Cortex of kidney (tissue), 1 donor: ENCODE results near the gene GRIN1.
"Not testable (repeated sequence)": the region's sequence is repeated elsewhere in the genome, so short reads cannot be mapped to it uniquely, and the experiment has no call there.

ENCODE experiments used
- DNase-seq: peaks from one replicate; lab custom pipeline; 2025; lab: John Stamatoyannopoulos, UW

The GRIN1 gene

GRCh38 chr9:137128862-137129455, 10.0 kb upstream of the GRIN1 start:
- DNase-seq, result no peak

GRCh38 chr9:137129456-137130175, 9.3 kb upstream of the GRIN1 start:
- peak; percentile 43 for DNase-seq

GRCh38 chr9:137130176-137130755, 8.7 kb upstream of the GRIN1 start:
- DNase-seq, result no peak

DNA sequence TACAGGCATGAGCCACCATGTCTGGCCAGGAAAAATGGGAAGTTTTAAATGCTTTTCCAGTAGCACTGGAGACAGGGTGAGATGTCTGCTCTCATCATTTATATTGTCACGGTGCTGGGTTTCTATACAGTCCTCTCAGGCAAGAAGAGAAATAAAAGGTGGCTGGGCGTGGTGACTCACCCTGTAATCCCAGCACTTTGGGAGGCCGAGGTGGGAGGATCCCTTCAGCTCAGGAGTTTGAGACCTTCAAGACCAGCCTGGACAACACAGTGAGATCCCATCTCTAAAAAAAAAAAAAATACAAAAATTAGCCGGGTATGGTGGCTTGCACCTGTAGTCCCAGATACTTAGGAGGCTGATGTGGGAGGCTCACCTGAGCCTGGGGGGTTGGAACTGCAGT, 4.8 kb upstream of the GRIN1 start:
- no peak for DNase-seq

DNA sequence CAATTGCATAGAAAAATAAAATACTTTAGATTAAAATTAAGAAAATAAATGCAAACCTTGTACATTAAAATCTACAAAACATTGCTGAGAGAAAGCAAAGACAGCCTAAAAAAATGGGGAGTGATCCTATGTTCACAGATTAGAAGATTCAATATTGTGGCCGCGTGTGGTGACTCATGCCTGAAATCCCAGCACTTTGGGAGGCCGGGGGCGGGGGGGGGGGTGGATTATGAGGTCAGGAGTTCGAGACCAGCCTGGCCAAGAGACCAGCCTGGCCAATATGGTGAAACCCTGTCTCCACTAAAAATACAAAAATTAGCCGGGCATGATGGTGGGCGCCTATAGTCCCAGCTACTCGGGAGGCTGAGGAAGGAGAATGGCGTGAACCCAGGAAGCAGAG, 3.8 kb upstream of the GRIN1 start:
- not testable (repeated sequence) for DNase-seq

DNA sequence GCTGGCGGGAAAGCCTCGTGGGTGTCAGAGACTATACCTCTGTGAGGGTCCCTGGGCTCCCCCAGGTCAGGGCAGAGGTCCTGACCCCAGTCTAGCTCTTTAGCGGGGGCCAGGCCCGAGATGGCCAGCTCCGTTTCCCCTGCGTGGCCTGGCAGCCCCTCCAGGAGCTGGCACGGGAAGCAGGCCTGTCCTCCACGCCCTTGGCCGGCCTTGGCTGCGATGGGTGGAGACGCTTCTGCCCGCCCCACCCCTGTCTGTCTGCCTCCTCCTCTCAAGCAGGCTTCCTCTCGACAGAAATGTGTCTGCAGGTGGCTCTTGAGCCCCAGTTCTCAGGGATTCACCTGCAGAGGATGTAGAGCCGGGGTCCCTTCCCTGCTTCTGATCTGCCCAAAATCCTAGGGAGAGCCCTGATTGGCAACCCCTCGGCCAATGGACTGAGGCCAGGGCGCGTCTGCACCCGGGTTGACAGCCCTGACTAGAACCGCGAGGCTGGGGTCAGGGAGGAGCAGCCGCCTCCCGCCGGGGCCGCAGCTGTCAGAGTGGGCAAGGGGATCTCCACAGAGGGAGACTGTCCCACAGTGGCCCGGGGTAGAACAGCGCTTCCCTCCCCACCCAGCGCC, 2.6 kb upstream of the GRIN1 start:
- no peak for DNase-seq

- no peak for DNase-seq
Observed at GRCh38 chr9:137136881-137137607, 1.9 kb upstream of the GRIN1 start.

DNA sequence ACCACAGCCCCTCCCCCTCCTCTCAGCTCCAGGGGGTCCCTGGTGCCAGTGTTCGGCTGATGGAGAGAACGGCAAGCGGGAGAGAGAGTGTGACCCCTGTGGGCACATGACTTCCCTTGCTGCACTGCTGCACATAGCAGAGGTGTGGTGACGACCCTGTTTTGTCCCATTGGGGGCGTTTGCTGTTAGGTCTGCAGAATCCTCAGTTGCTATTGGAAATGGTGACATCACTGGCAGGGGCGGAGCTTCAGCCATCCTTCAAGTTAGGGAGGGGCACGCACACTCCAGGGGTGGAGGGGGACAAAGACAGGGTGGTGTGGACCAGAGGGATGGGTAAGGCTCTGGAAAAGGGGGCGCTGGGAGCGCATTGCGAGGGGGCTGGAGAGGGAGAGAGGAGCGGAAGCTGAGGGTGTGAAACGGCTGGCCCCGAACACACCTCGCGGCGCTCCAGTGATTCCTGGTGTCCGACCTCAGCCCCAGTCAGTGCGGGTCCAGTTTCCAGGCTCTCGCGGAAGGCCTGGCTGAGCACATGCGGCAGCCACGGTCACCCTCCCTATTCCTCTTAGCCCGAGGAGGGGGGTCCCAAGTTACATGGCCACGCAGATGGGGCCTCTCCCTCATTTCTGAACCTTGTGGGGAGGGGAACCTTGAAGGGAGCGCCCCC, 764 bp upstream of the GRIN1 start:
- no peak for DNase-seq

DNA sequence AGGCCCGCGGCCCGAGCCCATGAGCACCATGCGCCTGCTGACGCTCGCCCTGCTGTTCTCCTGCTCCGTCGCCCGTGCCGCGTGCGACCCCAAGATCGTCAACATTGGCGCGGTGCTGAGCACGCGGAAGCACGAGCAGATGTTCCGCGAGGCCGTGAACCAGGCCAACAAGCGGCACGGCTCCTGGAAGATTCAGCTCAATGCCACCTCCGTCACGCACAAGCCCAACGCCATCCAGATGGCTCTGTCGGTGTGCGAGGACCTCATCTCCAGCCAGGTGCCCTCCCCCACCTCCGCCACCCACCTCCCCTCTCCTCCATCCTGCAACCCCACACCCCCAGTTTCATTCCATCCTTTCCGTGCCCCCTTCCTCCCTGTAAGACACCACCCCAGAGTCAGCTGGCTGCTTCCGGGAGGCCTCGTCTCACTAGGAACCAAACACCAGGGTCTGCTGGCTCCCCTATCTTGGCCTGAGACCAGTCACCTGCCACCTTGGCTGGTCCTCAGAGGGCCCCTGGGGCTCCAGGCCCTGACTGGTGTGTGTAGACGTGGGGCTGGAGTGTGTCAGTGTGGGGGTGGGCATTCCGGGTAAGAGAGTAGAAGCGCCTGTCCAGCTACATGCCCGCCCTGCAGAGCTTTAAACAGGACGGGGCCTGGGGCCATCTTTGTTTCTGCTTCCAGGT, 655 bp downstream of the GRIN1 start:
- DNase-seq, result no peak

DNA sequence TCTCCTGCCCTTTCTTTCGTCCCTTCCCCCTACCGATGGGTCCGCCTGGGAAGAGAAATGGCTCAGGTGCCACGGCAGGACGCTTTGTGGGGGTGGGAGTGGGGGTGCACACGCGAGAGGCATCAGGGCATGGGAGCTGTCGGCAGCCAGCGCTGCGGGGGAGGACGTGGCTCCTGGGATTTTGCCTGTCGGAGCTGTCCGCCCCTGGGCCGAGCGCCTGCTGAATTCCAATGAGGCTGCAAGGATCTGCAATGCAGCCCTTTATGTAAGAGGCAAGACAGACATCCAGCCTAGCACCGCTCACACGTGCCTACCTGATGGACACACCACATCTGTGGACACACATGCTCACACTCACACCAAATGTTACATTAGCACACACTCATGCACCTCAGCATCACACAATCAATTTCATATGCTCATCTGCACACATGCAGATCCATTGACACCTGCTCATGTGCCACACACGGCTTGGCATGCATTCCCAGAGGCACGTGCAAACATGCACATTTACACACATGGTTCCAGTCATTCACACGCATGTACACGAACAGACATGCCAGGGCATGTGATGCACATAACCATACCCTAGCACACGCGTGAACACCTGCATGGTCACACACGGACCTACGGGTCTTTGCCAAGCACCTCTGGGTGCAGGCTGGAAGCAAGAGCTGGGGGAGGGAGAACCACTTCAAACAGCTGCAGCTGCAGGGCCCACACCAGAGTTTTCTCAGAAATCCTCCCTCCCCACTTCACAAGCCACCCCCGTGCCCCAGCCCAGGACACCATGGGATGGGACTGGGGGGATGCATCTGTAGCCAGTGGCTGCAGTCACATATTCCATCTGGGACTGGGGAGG, 1.4 kb downstream of the GRIN1 start:
- no peak for DNase-seq

DNA sequence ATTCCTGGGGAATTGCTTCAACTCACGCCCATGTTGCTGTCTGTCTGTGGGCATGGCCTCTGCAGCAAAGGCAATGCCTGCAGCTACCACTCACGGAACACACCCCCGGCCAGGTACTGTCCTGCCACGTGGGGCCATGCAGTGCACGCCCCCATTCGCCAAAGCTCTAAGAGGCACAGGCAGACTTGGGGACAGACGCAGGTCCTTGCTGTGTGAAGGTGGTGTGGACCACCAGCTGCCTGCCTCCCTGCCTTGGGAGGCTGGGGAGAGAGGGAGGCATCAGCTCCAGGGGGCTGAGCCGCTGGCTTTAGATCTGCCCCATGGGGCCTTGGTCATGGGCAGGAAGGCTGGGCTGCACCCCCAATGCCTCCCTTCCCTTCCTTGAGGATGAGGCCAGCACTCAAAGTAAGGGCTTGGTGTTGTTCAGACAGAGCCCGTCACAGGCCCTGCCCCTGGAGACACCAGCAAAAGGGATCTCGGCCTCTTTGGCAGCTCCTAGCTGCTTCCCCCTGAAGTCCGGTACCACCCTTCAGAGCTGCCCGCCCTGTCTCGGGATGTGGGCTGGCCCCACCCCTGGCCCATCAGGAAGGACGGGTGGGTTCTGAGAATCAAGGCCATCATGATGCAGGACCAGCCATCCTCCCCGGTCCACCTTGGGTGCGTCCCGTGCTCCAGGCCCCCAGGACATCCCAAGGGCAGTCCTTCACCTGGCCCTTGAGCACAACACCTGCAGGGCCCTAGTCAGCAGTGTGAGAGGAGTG, 2.3 kb downstream of the GRIN1 start:
- no peak for DNase-seq

GRCh38 chr9:137141976-137142936, 3.3 kb downstream of the GRIN1 start:
- no peak for DNase-seq

- no peak for DNase-seq
Observed at GRCh38 chr9:137143459-137143858, 4.5 kb downstream of the GRIN1 start.

GRCh38 chr9:137145731-137146526, 7.0 kb downstream of the GRIN1 start:
- DNase-seq, result no peak

- no peak for DNase-seq
Observed at GRCh38 chr9:137146527-137146918, 7.6 kb downstream of the GRIN1 start.

- no peak for DNase-seq
Observed at GRCh38 chr9:137147091-137147792, 8.3 kb downstream of the GRIN1 start.

DNA sequence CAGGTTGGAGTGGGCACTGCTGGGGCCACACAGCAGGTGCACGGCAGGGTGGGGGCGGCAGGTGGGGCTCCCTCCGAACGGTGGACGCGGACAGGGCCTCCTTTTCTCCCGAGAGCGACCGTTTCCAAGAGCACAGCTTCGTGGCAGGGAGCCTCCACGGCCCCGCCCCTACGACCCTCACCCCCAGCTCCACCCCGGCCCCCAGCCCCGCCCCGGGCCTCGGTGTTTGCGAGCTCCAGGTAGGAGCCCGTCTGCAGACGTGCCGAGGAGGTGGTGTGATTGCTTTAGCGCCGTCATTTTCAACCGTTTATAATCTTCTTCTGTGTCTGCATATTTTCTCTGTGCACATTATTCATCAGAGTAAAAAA, 8.8 kb downstream of the GRIN1 start:
- no peak for DNase-seq
